ENCODE data around the gene ULK3. TPM values are rescaled to one million over a fixed set of nuclear protein-coding genes. Genes with fewer than 3 reads are reported as not detected.

The ULK3 gene
- total RNA-seq, 1 donor from 2014 or later, result 46.4 TPM

- H3K27me3 Mint-ChIP-seq, result no peaks in the 10 kb centered on the region
Measured at GRCh38 chr15:74800559-74801094, 42.3 kb downstream of the ULK3 start.

GRCh38 chr15:74799856-74800558 lies 42.9 kb downstream of the ULK3 start:
- Mint-ChIP-seq H3K4me1 (ENCODE audit: unreplicated experiment) (no peaks in the 10 kb centered on the region), H3K36me3 (peaks cover 9% of the 10 kb centered on the region), H3K27ac (peak overlapping the region; percentile 46), H3K27me3 (no peaks in the 10 kb centered on the region), H3K9me3 (no peaks in the 10 kb centered on the region), H3K4me3 (no peak overlapping the region)
- TF ChIP-seq CTCF (conservative IDR thresholded peaks at IDR 0.05), result peak; percentile 94
- no peak for DNase-seq (ENCODE audit: extremely low spot score, unreplicated experiment)

More at GRCh38 chr15:74800559-74801094, 42.3 kb downstream of the ULK3 start:
- no peak for TF ChIP-seq CTCF (conservative IDR thresholded peaks at IDR 0.05)
- Mint-ChIP-seq H3K36me3 (peaks cover 10% of the 10 kb centered on the region), H3K27ac (no peak overlapping the region), H3K9me3 (no peaks in the 10 kb centered on the region), H3K4me3 (no peak overlapping the region), H3K4me1 (ENCODE audit: unreplicated experiment) (no peaks in the 10 kb centered on the region)
- no peak for DNase-seq (ENCODE audit: extremely low spot score, unreplicated experiment)

DNA sequence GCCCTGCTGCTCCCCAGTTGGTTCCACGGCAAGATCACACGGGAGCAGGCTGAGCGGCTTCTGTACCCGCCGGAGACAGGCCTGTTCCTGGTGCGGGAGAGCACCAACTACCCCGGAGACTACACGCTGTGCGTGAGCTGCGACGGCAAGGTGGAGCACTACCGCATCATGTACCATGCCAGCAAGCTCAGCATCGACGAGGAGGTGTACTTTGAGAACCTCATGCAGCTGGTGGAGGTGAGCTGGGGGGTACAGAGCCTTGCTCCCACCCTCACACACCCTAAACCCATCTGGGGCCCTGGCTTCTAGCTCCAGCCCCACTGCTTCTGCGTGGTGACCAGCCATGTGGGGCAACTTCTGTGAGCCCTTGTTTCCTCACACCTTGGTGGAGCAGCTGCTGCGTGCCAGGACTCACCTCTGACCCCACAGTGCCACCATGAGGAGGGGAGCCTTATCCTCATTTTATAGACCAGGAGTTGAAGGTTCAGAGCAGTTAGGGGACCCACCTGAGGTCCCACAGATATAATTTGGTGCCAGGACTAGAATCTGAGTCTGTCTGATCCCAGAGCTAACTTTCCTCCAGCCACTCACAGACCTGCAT lies 43.6 kb downstream of the ULK3 start:
- H3K9me3 Mint-ChIP-seq, result no peaks in the 10 kb centered on the region
- H3K4me1 Mint-ChIP-seq (ENCODE audit: unreplicated experiment), result no peaks in the 10 kb centered on the region
- H3K27ac Mint-ChIP-seq, result no peak overlapping the region
- no peak for DNase-seq (ENCODE audit: extremely low spot score, unreplicated experiment)
- peaks cover 6% of the 10 kb centered on the region for H3K36me3 Mint-ChIP-seq
- no peak for TF ChIP-seq CTCF (conservative IDR thresholded peaks at IDR 0.05)
- H3K4me3 Mint-ChIP-seq, result no peak overlapping the region
- no peaks in the 10 kb centered on the region for H3K27me3 Mint-ChIP-seq

DNA sequence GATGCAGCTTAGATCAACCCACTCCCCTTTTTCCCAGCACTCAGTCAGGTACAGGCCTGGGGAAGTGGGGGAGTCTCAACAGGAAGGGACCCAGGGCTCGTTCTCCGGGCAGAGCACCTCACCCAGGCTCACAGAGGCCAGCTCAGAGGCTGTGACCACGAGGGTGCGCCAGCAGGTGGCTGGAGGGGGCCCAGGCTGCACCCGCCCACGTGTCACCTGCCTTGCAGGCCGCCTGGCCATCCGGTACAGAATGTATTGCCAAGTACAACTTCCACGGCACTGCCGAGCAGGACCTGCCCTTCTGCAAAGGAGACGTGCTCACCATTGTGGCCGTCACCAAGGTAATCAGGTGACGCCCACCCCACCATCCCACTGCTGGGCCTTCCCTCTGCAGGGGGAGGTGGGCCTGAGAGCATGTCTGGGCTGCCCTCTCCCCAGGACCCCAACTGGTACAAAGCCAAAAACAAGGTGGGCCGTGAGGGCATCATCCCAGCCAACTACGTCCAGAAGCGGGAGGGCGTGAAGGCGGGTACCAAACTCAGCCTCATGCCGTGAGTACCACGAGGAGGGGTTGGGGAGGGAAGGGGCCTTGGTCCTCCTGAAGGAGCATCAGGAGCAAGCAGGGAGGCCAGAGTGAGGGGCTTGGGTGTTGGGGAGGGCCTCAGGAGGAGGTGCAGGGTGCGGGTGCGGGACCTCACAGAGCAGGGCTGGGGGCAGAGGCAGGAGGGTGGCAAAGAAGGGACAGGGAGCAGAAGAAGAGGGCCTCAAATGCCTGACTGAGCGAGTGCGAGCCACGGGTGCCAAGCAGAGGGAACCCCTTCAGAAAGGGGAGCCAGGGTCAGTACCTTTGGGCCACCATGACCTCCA lies 44.3 kb downstream of the ULK3 start:
- no peaks in the 10 kb centered on the region for H3K27me3 Mint-ChIP-seq
- no peaks in the 10 kb centered on the region for H3K4me1 Mint-ChIP-seq (ENCODE audit: unreplicated experiment)
- no peak for TF ChIP-seq CTCF (conservative IDR thresholded peaks at IDR 0.05)
- H3K4me3 Mint-ChIP-seq, result no peak overlapping the region
- DNase-seq (ENCODE audit: extremely low spot score, unreplicated experiment), result no peak
- no peak overlapping the region for H3K27ac Mint-ChIP-seq
- no peaks in the 10 kb centered on the region for H3K36me3 Mint-ChIP-seq
- H3K9me3 Mint-ChIP-seq, result no peaks in the 10 kb centered on the region

DNA sequence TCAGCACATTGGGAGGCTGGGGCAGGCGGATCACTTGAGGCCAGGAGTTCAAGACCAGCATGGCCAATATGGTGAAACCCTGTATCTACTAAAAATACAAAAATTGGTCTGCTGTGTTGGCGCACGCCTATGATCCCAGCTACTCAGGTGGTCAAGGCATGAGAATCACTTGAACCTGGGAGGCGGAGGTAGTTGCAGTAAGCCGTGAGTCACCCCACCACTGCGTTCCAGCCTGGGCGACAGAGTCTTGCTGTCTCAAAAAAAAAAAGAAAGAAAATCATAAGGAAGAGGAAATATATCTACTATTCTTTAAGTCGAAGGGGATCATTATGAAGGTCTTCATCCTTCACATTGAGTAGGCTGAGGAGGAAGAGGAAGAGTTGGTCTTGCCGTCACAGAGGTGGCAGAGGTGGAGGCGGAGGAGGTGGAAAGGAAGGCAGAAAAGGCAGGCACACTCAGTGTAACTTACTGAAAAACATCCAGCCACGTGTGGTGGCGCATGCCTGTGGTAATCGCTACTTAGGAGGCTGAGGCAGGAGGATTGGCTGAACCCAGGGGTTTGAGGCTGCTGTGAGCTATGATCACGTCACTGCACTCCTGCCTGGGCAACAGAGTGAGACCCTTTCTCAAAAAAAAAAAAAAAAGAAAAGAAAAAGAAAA lies 46.9 kb downstream of the ULK3 start:
- Mint-ChIP-seq H3K27ac (no peak overlapping the region), H3K36me3 (no peaks in the 10 kb centered on the region), H3K9me3 (no peaks in the 10 kb centered on the region), H3K27me3 (no peaks in the 10 kb centered on the region), H3K4me3 (no peak overlapping the region), H3K4me1 (ENCODE audit: unreplicated experiment) (peaks cover 16% of the 10 kb centered on the region)
- no peak for TF ChIP-seq CTCF (conservative IDR thresholded peaks at IDR 0.05)
- no peak for DNase-seq (ENCODE audit: extremely low spot score, unreplicated experiment)
